Peyer's patch (tissue), 4 donors: ENCODE results near the gene SDHC. TPM values are rescaled to one million over a fixed set of nuclear protein-coding genes. Genes with fewer than 3 reads are reported as not detected.
"Not testable (repeated sequence)": the region's sequence is repeated elsewhere in the genome, so short reads cannot be mapped to it uniquely, and the experiment has no call there.

Experiments used
- DNase-seq, 3 donors: peaks; one replicate each; pipeline ENCODE4 v3.0.0-alpha.2; 2017 to 2019
- H3K27ac ChIP-seq, 4 donors: fragments of 200-600 bp; sonication (generic); one replicate each; pipeline ENCODE4 v1.5.1; 2016 to 2019
- H3K27me3 ChIP-seq, 2 donors: fragments of 200-600 bp; sonication (generic); one replicate each; pipeline ENCODE4 v1.5.1; 2019
- H3K36me3 ChIP-seq, 3 donors: fragments of 200-600 bp; sonication (generic); one replicate each; pipeline ENCODE4 v1.5.1; 2016 to 2019
- H3K4me1 ChIP-seq, 4 donors: fragments of 200-600 bp; sonication (generic); one replicate each; pipeline ENCODE4 v1.5.1; 2016 to 2019
- H3K4me3 ChIP-seq, 4 donors: fragments of 200-600 bp; sonication (generic); 1 replicate in 3 of 4; 2 replicates in 1 of 4; pipeline ENCODE4 v1.5.1; 2016 to 2019; ENCODE audit warnings: mild to moderate bottlenecking in 1 of 4
- H3K9me3 ChIP-seq, 4 donors: fragments of 200-600 bp; sonication (generic); one replicate each; pipeline ENCODE4 v1.5.1; 2016 to 2019; ENCODE audit warnings: mild to moderate bottlenecking in 1 of 4
- POLR2A ChIP-seq, 2 donors: fragments of 450-650 bp; IDR thresholded peaks; one replicate each; pipeline ENCODE4 v1.5.1; 2017; ENCODE audit warnings: antibody characterized with exemption in 2 of 2, mild to moderate bottlenecking in 2 of 2, moderate library complexity in 2 of 2
- total RNA-seq, 4 donors: library from RNA; depleted of rRNA; stranded (reverse); fragments of >200 nt; gene quantifications; one replicate each; pipeline ENCODE4 v1.1.0, GENCODE V29; 2016
- TF ChIP-seq, protein P1 (sequence below), 6 experiments: fragments of 450-650 bp in 4 of 6; fragments of 200-600 bp in 2 of 6; sonication (generic) in 1 of 6; IDR thresholded peaks; one replicate each; pipeline ENCODE4 v1.5.1; 2017 to 2019; ENCODE audit warnings: antibody characterized with exemption in 6 of 6, mild to moderate bottlenecking in 3 of 6, moderate library complexity in 1 of 6

Gene SDHC
- total RNA-seq, 4 donors from 2014 or later: 33.3 to 85.5 (median 60.6) TPM

DNA sequence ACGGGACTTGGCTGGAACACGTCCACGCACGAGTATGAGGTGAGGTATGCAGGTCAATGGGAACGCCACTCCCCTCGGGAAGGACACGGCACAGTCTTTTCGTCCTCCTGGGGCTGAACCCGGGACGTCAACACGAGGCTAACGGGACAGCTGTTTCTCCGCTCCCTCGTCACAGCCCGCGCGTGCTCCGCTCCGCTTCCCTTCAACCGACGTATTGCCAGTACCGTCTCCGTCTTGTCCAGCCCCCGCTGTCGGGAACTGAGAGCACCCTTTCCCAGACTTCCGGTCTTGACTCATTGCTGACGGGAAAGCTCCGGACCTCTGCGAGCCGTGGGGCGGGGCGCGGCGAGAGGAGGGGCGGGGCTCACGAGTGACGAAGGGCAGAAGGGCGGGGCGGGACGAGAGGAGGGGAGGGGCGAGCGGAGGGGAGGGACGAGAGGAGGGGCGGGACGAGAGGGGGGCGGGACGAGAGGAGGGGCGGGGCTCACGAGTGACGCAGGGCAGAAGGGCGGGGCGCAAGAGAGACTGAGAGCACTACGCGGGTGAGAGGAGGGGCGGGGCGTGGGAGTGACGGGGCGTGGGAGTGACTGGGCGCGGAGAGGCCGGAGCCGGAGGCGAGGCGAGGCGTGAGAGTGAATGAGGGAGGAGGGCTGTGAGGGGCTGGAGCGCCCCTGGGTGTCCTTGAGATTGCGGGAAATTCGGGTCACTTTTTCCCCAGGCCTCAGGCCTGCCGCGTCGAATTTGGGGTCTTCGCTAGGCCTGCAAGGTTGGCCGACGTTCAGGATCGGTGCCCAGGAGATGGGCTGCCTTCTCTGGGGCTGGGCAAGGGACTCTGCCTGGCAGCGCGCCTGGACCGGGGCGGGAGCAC, 75.7 kb downstream of the SDHC start:
- Histone ChIP-seq H3K36me3 (no peaks in the 10 kb centered on the region), H3K4me3 (peak overlapping the region; percentile 59 to 67 (median 61)), H3K4me1 (no peaks in the 10 kb centered on the region), H3K27me3 (no peaks in the 10 kb centered on the region), H3K27ac (peak overlapping the region; percentile 79 to 92 (median 86)), H3K9me3 (no peaks in the 10 kb centered on the region)
- DNase-seq: peak; percentile 99
- TF ChIP-seq POLR2A (IDR thresholded peaks at IDR 0.05): peak; percentile 84 to 97
- TF ChIP-seq, protein P1, sequence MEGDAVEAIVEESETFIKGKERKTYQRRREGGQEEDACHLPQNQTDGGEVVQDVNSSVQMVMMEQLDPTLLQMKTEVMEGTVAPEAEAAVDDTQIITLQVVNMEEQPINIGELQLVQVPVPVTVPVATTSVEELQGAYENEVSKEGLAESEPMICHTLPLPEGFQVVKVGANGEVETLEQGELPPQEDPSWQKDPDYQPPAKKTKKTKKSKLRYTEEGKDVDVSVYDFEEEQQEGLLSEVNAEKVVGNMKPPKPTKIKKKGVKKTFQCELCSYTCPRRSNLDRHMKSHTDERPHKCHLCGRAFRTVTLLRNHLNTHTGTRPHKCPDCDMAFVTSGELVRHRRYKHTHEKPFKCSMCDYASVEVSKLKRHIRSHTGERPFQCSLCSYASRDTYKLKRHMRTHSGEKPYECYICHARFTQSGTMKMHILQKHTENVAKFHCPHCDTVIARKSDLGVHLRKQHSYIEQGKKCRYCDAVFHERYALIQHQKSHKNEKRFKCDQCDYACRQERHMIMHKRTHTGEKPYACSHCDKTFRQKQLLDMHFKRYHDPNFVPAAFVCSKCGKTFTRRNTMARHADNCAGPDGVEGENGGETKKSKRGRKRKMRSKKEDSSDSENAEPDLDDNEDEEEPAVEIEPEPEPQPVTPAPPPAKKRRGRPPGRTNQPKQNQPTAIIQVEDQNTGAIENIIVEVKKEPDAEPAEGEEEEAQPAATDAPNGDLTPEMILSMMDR (IDR thresholded peaks at IDR 0.05): no peak

DNA sequence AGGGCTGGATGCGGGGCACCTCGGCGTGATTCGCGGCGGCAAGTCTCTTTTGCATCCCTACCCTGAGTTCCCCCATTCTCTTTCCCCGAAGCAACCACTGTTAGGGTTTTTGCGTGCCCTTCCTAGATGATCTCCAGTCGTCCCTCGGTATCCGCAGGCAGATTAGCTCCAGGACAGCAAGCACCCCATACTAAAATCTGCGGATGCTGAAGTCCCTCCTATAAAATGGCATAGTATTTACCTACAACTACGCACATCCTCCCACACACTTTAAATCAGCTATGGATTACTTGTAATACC, 76.3 kb downstream of the SDHC start:
- Histone ChIP-seq H3K27ac (peak overlapping the region; percentile 77 to 92 (median 81)), H3K4me1 (no peaks in the 10 kb centered on the region), H3K36me3 (no peaks in the 10 kb centered on the region), H3K4me3 (peak overlapping the region; percentile 59 to 67 (median 61)), H3K9me3 (no peaks in the 10 kb centered on the region), H3K27me3 (no peaks in the 10 kb centered on the region)
- DNase-seq: no peak
- TF ChIP-seq POLR2A (IDR thresholded peaks at IDR 0.05): no peak
- TF ChIP-seq, protein P1 (IDR thresholded peaks at IDR 0.05): no peak

DNA sequence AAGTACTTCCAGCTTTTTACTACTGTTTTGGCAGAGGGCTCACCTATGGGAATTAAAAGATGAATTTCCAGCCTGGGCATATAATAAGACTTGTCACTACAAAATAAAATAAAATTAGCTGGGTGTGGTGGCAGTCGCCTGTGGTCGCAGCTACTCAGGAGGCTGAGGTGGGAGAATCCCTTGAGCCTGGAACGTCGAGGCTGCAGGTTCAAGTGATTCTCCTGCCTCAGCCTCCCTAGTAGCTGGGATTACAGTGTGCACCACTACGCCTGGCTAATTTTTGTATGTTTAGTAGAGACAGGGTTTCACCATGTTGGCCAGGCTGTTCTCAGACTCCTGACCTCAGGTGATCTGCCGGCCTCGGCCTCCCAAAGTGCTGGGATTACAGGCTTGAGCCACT, 77.0 kb downstream of the SDHC start:
- not testable (repeated sequence) for H3K9me3 ChIP-seq, DNase-seq, H3K4me3 ChIP-seq, H3K36me3 ChIP-seq, H3K27ac ChIP-seq, H3K4me1 ChIP-seq, H3K27me3 ChIP-seq

DNA sequence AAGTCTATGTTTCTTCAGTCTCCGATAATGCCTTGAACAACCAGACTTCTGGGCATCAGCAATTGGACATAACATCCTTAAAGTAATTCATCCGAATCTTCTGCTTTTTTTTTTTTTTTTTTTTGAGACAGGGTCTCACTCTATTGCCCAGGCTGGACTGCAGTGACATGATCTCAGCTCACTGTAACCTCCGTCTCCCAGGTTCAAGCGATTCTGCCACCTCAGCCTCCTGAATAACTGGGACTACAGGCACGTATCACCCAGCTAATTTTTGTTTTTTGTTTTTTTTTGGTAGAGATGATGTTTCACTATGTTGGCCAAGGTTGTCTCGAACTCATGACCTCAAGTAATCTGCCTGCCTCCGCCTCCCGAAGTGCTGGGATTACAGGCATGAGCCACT, 77.4 kb downstream of the SDHC start:
- DNase-seq: no peak
- Histone ChIP-seq H3K9me3 (no peaks in the 10 kb centered on the region), H3K27ac (no peak overlapping the region), H3K4me1 (no peaks in the 10 kb centered on the region), H3K4me3 (no peak overlapping the region), H3K36me3 (no peaks in the 10 kb centered on the region), H3K27me3 (no peaks in the 10 kb centered on the region)
- TF ChIP-seq POLR2A (IDR thresholded peaks at IDR 0.05): no peak
- TF ChIP-seq, protein P1 (IDR thresholded peaks at IDR 0.05): no peak

DNA sequence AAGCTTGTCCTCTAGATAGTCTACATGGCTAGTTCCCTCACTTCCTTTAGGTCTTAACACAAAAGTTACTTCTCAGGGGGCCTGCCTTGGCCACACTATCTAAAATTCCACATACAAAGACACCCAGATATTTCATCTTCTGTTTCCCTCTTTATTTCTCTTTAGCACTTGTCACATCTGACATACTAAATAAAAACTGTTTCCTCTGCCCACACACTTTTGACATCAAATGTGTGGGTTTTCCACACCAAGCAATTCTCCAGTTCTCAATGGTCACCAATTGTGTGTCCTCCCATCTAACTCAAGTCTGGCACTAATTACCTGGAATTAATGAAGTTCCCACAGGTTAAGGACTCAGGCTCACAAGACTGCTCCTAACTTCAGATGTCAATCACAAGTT, 79.0 kb downstream of the SDHC start:
- TF ChIP-seq, protein P1 (IDR thresholded peaks at IDR 0.05): no peak
- TF ChIP-seq POLR2A (IDR thresholded peaks at IDR 0.05): no peak
- no peak overlapping the region for H3K27ac ChIP-seq
- DNase-seq: no peak
- no peaks in the 10 kb centered on the region for H3K36me3 ChIP-seq
- H3K9me3 ChIP-seq: no peaks in the 10 kb centered on the region
- no peaks in the 10 kb centered on the region for H3K4me1 ChIP-seq
- no peak overlapping the region for H3K4me3 ChIP-seq
- H3K27me3 ChIP-seq: no peaks in the 10 kb centered on the region

DNA sequence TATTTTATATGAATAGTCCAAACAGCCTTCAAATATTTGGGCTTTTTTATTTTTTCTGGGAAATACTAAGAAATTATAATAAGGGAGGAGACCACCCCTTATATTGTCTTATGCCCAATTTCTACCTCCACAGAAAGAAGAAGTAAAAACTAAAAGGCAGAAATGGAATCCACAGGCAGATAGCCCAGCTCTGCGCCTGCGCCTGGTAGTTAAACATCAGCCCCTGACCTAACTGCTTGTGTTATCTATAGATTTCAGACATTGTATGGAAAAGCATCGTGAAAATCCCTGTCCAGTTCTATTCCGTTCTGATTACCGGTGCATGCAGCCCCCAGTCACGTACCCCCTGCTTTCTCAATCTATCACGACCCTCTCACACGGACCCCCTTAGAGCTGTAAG, 82.9 kb downstream of the SDHC start:
- not testable (repeated sequence) for H3K27ac ChIP-seq, H3K9me3 ChIP-seq, H3K4me1 ChIP-seq, H3K27me3 ChIP-seq, H3K36me3 ChIP-seq, DNase-seq, H3K4me3 ChIP-seq

DNA sequence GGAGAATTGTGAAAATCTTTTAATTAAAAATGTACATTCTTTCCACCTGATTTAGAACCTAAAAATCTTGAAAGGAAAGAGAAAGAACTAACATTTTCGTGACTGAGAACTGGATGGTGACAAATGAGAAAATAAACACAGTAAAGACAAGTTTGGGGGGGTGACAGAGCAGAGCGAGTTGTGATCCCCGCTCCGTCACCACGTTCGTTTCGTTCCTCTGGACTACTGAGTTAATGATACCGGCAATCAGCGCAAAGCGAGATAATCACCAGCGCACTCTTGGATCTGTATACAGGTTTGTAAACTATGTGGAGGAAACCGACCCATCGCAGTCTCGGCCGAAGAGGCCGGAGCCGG, 84.7 kb downstream of the SDHC start:
- H3K27me3 ChIP-seq: no peaks in the 10 kb centered on the region
- DNase-seq: no peak
- H3K4me3 ChIP-seq: peak overlapping the region; percentile 61 to 80 (median 68)
- H3K36me3 ChIP-seq: no peaks in the 10 kb centered on the region
- no peaks in the 10 kb centered on the region for H3K9me3 ChIP-seq
- peak overlapping the region; percentile 98 to 99 (median 98) for H3K27ac ChIP-seq
- TF ChIP-seq, protein P1 (IDR thresholded peaks at IDR 0.05): no peak
- no peak for TF ChIP-seq POLR2A (IDR thresholded peaks at IDR 0.05)
- H3K4me1 ChIP-seq: peaks cover 0 to 14% (median 2%) of the 10 kb centered on the region in 4 donors
